Thyroid gland (tissue), 4 donors: ENCODE measurements around the gene NPB. TPM values are rescaled to one million over a fixed set of nuclear protein-coding genes. Genes with fewer than 3 reads are reported as not detected.

Experiments used
- DNase-seq, 2 donors: peaks; one replicate each; pipeline ENCODE4 v3.0.0-alpha.2; 2019
- H3K27ac ChIP-seq, 3 donors: fragments of 200-600 bp; sonication (generic); 1 replicate in 2 of 3; 2 replicates in 1 of 3; pipeline ENCODE4 v1.5.1; 2016 to 2019; ENCODE audit warnings: mild to moderate bottlenecking in 1 of 3, moderate library complexity in 1 of 3
- H3K27me3 ChIP-seq: fragments of 200-600 bp; sonication (generic); one replicate; pipeline ENCODE4 v1.5.1; 2019
- H3K36me3 ChIP-seq, 2 donors: fragments of 200-600 bp; sonication (generic); one replicate each; pipeline ENCODE4 v1.5.1; 2016 to 2019
- H3K4me1 ChIP-seq, 2 donors: fragments of 200-600 bp; sonication (generic); one replicate each; pipeline ENCODE4 v1.5.1; 2017 to 2019
- H3K4me3 ChIP-seq, 3 donors: fragments of 200-600 bp; sonication (generic); replicated peaks in 1 of 3; 1 replicate in 2 of 3; 2 replicates in 1 of 3; pipeline ENCODE4 v1.5.1; 2016; ENCODE audit warnings: mild to moderate bottlenecking in 1 of 3
- H3K9me3 ChIP-seq: fragments of 200-600 bp; sonication (generic); one replicate; pipeline ENCODE4 v1.5.1; 2017
- CTCF ChIP-seq, 6 experiments: fragments of 200-600 bp in 3 of 6; fragments of 450-650 bp in 3 of 6; sonication (generic) in 3 of 6; IDR thresholded peaks; one replicate each; pipeline ENCODE4 v1.5.1; 2016 to 2019; ENCODE audit warnings: antibody characterized with exemption in 6 of 6, mild to moderate bottlenecking in 2 of 6, inconsistent platforms in 1 of 6, moderate library complexity in 1 of 6
- POLR2A ChIP-seq, 2 donors: fragments of 450-650 bp; IDR thresholded peaks; one replicate each; pipeline ENCODE4 v1.6.1; 2017; ENCODE audit warnings: antibody characterized with exemption in 2 of 2, mild to moderate bottlenecking in 2 of 2, moderate library complexity in 1 of 2
- WGBS, 2 donors: methylation state at CpG; one replicate each; pipeline ENCODE4 v1.1.5; 2017; 5-methylcytosine and 5-hydroxymethylcytosine counted together
- intact Hi-C: fragments of 100-400 bp; cut with DNase I; formaldehyde crosslinking; loops from one replicate; pipeline ENCODE4 v1.15.1; 2023
- total RNA-seq, 4 donors: library from RNA; depleted of rRNA; stranded (reverse); fragments of >200 nt; gene quantifications; one replicate each; pipeline ENCODE4 v1.2.3, GENCODE V29; 2016

NPB gene
- total RNA-seq, 4 donors from 2014 or later = 0.33 to 1.1 (median 0.38) TPM; not detected in 1

- Histone ChIP-seq H3K4me1 (peaks cover 24 to 33% of the 10 kb centered on the region in 2 donors), H3K36me3 (peaks cover 24 to 27% of the 10 kb centered on the region in 2 donors), H3K27me3 (no peaks in the 10 kb centered on the region), H3K27ac (no peak overlapping the region), H3K4me3 (no peak overlapping the region), H3K9me3 (no peaks in the 10 kb centered on the region)
- 96% methylated on average over 24 to 26 of the region's 36 CpGs for WGBS, 2 donors
- DNase-seq = no peak
- no peak for TF ChIP-seq CTCF (IDR thresholded peaks at IDR 0.05)
- no peak for TF ChIP-seq POLR2A (IDR thresholded peaks at IDR 0.05)
- intact Hi-C loops = no loop called here
Observed at GRCh38 chr17:81914103-81914850, 12.2 kb downstream of the NPB start.

- no peak for DNase-seq
- Histone ChIP-seq H3K27me3 (no peaks in the 10 kb centered on the region), H3K27ac (no peak overlapping the region), H3K4me1 (peaks cover 18 to 22% of the 10 kb centered on the region in 2 donors), H3K9me3 (no peaks in the 10 kb centered on the region), H3K36me3 (peaks cover 24 to 32% of the 10 kb centered on the region in 2 donors), H3K4me3 (no peak overlapping the region)
- intact Hi-C loops = no loop called here
- TF ChIP-seq POLR2A (IDR thresholded peaks at IDR 0.05) (no peak), CTCF (IDR thresholded peaks at IDR 0.05) (no peak)
- 85 to 96% methylated on average over 8 to 11 of the region's 12 CpGs for WGBS, 2 donors
Observed at GRCh38 chr17:81915331-81915730, 13.3 kb downstream of the NPB start.

GRCh38 chr17:81916234-81917001 is 14.4 kb downstream of the NPB start:
- no peak for DNase-seq
- no peak overlapping the region for H3K27ac ChIP-seq
- H3K27me3 ChIP-seq = no peaks in the 10 kb centered on the region
- peaks cover 13 to 20% of the 10 kb centered on the region in 2 donors for H3K4me1 ChIP-seq
- no peaks in the 10 kb centered on the region for H3K9me3 ChIP-seq
- peaks cover 28 to 32% of the 10 kb centered on the region in 2 donors for H3K36me3 ChIP-seq
- TF ChIP-seq CTCF (IDR thresholded peaks at IDR 0.05) = no peak
- intact Hi-C loops = no loop called here
- peak overlapping the region in 1 of 3 donors; percentile 96 for H3K4me3 ChIP-seq
- WGBS, 2 donors = 79 to 85% methylated on average over 21 of the region's 21 CpGs

GRCh38 chr17:81917565-81918332 is 15.7 kb downstream of the NPB start, which contains the start of gene SIRT7:
Gene SIRT7, minus strand, starts transcription at chr17:81918176. Its CDS starts 45 bp downstream, at chr17:81918131.
- Histone ChIP-seq H3K9me3 (no peaks in the 10 kb centered on the region), H3K27ac (peak within 1 kb of the TSS in 1 of 3 donors; percentile 35), H3K4me3 (peak within 1 kb of the TSS; percentile 50 to 96 (median 52)), H3K4me1 (peaks cover 13 to 22% of the 10 kb centered on the region in 2 donors), H3K27me3 (no peaks in the 10 kb centered on the region), H3K36me3 (peaks cover 38 to 41% of the 10 kb centered on the region in 2 donors)
- TF ChIP-seq CTCF (IDR thresholded peaks at IDR 0.05) (peak in 1 of 6 experiments; percentile 3), POLR2A (IDR thresholded peaks at IDR 0.05) (peak in 1 of 2 donors; percentile 57)
- intact Hi-C loops = no loop called here
- WGBS, 2 donors = 4% methylated on average over 23 to 24 of the region's 94 CpGs
- DNase-seq = peak; percentile 57 to 61
